NOMO-1 (cell line): Measurements from ENCODE around the gene NUP93.
"Not testable (repeated sequence)": the region's sequence is repeated elsewhere in the genome, so short reads cannot be mapped to it uniquely, and the experiment has no call there.

Experiments used
- DNase-seq, 2 experiments: peaks; one replicate each; lab custom pipeline; 2025; ENCODE audit not compliant: unreplicated experiment in 2 of 2; lab: John Stamatoyannopoulos, UW

The NUP93 gene

DNA sequence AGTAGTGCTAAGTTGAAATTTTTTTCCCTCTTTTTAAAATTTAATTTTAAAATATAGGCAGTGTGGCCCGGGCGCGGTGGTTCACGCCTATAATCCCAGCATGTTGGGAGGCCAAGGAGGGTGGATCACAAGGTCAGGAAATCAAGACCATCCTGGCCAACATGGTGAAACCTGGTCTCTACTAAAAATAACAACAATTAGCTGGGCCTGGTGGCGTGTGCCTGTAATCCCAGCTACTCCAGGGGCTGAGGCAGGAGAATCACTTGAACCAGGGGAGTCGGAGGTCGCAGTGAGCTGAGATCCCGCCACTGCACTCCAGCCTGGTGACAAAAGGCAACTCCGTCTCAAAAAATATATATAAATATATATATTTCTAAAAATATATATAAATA, 77.7 kb downstream of the NUP93 start:
- DNase-seq, result not testable (repeated sequence)

DNA sequence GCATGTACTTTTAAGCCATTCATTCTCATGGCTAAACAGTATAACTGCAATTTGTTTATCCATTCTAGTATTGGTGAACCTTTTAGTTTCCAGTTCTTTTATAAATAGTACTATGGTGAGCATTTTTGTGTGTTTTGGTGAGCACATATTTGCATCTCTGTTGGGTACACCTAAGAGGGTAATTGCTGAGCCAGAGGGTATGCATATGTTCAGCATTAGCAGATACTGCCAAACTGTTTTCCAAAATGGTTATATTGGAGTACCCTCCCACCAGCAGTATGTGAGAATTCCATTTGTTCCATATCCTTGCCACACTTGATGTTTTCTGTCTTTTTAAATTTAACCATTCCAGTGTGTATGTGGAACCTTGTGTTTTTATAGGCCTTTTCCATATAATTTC, 81.0 kb downstream of the NUP93 start:
- no peak for DNase-seq

DNA sequence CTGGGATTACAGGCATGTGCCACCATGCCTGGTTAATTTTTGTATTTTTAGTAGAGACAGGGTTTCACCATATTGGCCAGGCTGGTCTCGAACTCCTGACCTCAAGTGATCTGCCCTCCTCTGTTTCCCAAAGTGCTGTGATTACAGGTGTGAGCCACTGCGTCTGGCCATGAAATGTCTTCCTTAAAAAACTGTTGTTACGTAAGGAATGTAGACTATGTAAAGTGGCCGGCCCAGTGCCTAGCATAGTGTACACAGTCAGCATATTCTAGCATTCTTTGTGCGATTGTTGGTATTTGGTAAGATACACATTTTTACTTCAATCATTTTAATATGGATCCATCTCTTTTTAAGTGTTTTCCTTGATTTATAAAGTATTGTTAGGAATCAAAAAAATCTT, 81.7 kb downstream of the NUP93 start:
- not testable (repeated sequence) for DNase-seq

DNA sequence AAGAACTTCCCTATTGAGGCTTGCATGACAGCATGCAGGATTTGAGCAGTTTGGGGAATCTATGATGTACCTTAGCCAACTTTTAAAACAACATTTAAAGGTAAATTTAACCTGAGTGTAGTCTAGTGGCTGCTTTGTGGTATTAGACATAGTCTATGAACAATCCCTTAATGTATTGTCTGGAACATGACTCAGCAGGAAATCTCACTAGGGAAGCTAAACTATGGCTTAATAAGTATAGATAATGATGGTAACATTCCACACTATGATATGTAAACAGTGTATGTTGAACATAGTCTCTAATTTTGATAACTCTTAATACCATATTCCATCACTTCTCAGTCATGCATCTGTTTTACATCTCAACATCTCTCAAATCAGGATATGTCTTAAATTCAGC, 83.0 kb downstream of the NUP93 start:
- DNase-seq, result peak in 1 of 2 experiments; percentile 6

DNA sequence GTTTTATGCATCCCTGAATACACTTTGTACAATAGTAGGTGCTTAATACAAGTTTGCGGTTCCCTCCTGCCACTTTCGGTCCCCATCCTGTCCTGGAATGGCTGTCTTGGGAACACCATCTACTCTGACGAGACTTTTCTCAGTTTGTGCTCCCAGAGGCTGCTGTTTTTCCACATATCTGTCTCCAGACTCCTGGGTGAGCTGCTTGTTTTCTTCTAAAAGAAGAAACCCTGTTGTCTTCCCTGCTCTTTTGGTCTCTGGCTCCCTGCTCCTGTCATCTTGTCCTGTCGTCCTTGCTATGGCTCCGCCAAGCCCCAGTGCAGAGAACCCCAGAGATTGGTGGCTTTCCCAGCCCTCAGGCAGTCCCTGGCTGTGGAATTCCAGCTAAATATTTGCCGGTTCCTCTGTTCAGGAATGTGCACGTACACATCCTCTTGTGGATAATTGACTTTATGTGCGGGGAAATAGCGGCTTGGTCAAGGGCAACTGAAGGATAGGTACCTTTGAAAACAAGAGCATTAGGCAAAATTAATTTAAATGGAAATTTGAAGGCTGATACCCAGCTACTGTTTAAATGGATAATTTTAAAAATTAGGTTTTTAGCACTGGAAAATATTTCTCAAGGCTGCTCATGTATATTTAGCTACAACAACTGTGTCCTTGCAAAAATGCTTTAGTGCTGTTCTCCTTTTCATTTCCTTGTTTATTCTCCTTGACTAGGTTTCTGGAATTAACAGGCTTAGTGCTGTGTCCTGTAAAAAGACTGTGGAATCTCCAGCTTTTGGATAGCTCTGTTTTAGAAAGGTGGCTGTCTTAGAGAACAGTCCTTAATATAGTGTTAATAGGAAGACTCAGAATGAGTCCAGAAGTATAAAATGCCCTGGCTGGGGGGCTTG, 84.9 kb downstream of the NUP93 start:
- DNase-seq, result no peak

DNA sequence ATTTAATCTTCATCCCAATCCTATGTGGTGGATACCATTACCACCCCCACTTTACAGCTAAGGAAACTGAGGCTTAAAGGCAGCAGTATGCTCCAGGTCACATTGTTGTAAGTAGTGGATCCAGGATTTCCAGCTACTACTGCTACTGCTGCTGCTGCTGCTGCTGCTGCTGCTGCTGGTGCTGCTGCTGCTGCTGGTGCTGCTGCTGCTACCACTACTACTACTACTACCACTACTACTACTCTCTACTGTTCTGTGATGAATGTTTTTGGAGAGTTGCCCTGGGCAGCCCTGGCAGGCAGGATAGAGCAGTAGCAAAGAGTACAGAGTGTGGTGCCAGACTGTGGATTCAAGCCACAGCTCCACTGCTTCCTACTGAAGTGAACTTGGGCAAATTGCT, 85.8 kb downstream of the NUP93 start:
- no peak for DNase-seq

DNA sequence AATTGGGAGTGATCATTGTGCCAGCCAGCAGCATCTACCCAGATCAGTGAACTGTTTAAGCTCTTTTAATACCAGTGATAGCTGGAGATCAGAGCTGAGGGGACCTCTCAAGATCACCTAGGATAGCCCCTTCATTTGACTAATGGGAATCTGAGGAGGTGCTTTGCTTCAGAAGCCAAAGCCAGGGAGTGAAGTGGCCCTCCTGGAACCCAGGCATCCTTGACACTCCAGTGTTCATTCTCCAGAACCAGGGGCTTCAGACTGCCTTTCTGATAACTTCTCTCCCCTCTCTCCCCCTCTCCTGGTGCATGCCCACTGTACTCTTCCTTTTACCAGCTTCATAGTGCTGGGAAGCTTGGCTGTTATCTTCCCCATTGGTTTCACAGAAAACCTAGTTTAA, 87.1 kb downstream of the NUP93 start:
- DNase-seq, result no peak

DNA sequence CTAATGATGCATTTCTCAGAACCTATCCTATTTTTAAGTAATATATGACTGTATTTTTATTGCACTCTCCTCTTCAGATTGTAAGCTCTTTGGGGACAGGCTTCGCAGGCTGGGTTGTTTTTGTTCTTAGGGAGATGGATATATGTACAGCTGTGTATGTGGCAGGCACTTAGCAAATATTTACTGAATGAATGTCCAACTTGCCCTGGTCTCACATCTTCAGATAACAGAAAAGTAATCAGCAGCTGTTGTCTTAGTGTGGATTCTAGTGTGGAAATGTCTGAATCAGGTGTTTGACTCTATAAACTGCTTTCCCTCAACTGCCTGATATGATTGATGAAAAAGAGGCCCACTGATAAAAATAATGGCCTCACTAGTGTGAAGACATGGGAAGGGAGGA, 88.0 kb downstream of the NUP93 start:
- no peak for DNase-seq

DNA sequence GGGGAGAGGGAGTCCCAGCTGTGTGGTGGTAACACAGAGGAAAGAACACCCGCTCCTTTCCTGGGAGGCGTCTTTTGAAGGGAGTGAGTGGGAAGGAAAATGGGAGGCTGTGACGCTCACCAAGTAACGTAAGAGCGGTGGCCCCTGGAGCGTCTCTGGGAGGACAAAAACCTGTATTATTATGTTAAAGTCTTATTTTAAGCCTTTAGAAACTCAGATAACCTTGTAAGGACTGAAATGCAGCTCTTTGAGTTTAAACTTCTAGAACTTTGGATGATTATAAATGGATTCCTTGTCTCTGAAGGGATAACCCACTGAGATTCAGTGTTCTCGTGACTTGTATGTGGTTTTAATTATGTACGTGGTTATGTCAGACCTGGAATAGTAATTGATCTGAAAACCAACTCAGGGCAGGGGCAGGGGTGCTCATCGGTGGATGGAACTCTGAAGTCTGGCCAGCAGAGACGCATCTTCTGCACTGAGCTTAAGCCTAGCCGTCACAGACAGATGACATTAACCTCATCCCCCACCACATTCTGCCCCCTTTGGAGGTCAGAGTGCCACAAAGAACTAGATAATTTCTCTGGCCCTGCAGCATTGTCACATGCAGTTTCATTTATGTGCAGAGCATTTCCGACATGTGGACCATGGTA, 93.3 kb downstream of the NUP93 start:
- DNase-seq, result no peak

DNA sequence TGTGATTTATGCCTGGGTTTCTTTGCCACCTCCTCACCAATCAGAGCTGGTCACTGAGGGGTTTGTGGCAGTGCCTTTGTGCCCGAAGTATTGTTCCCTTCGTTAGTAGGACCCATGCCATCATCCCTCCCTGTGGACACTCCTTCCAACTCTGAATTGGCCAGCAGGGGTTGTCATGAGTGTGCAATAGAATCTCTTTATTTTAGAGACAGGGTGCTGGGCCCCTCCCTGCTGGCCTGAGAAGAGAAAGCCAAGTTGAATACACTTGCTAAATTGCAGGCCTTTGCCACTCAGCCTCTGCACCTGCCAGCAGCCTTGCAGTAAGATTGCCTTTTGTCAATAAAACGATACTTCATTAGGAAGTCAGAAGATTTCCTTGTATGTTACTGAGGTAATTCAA, 94.4 kb downstream of the NUP93 start:
- DNase-seq, result no peak

DNA sequence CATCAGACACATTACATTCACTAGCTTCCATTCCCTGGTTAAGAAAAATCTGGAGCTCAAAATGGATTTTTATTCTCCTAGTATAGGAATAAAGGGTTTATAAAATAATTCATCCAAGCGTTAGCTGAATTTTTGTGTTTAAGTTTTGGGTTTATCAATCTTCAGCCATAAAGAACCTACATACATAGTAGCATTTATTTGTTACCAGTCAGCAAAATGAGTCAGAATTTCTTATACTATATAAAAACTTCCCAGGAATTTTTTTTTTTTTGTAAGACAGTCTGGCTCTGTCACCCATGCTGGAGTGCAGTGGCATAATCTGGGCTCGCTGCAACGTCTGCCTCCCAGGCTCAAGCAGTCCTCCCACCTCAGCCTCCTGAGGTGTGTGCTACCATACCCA, 94.9 kb downstream of the NUP93 start:
- DNase-seq, result no peak

DNA sequence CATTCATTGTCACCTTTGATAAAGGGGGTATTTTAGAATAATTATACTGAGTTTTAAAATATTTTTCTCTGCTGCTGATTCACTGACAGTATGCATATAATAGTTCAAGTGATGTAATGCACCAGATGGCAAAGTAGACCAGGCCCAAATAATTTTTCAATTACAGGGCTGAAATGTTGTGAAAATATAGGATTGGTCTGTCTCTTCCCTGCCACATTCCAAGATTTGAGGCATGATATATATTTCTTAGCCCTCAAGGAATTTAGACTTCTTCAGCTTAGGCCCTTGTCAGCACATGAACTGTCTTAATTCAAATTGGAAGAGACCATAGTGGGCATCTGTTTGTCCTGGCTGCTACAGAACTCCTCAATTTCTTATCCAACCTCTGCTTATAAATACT, 95.9 kb downstream of the NUP93 start:
- DNase-seq, result no peak

DNA sequence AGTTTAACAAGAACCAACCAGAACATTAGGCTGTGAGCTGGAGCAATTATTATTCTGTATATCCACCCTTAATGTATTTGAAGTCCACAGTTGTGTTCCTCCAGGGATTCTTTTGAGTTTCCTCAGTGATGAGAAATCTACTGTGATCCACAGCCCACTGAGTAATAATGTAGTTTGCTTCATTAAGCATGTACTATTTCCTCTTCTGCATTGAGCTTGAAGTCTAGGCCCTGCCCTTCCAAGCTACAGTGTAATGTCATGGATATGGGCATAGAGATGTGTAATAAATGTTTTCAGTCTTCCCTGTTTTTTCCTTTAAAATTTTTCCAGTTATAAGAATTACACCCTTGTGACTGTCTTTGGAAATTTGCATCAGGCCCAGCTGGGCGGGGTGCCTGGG, 98.7 kb downstream of the NUP93 start:
- DNase-seq, result no peak

DNA sequence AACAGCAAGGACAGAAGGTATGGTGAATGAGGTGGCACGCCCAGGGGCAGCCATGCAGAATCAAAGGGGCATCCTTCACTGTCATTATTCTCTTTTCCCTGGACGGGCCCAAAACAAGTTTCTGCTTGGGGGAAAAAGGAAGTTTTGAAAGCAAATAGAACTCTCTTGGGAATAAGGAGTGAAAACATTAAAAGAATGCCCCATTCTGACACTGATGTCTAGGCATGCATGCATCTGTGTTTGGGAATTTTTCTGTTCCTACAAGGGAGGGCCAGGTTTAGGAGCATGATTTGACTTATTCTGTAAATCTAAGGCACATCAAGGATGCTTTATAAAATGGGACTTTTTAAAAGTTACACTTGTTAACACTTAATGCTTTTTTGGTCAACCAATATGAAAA, 100.7 kb downstream of the NUP93 start:
- no peak for DNase-seq

DNA sequence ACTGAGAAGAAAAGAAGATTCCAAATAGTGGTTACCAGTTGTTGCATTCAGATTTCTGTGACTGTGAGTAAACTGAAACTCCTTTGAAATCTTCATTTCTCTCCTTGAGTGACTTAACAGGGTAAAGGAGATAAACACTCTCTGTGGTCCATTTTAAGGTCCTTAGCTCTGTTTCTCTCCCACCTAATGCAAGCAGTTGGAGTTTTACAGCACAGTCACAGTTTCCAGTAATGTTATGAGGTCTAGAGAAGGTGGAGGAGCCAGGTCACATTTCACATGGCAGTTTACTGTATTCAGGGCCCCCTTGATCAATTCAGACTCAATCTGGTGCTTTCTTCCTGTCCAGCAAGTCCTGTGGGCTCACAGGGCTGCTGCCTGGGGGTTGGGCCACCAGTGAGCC, 102.8 kb downstream of the NUP93 start:
- no peak for DNase-seq

DNA sequence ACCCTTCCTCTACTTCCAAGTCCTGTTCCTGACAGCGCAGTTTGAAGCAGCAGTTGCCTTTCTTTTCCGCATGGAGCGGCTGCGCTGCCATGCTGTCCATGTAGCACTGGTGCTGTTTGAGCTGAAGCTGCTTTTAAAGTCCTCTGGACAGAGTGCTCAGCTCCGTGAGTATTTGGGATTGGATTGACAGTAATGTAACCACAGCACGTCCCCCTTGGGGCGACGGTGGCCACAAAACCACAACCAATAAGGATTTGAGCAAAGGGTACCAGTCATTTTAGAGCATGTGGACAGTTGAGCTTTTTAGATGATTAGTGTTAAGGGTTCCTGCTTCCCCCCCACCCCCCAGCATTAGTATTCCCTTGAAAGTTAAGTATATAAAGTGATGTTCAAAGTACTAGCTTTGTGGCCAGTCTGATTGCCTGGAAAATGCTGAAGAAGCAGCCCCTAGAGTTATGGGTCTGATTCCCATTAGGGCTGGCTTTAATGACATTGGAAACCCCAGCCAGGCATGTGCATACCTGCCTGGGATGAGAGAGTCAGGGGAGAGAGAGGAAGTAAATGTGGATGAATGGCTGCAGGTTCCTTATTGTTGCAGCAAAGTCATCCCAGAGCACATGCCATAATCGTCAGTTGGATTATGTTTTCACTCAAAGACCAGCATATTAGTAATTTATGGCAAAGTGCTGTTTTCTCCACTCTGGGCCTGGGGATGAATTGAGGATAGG, 103.5 kb downstream of the NUP93 start:
- no peak for DNase-seq

DNA sequence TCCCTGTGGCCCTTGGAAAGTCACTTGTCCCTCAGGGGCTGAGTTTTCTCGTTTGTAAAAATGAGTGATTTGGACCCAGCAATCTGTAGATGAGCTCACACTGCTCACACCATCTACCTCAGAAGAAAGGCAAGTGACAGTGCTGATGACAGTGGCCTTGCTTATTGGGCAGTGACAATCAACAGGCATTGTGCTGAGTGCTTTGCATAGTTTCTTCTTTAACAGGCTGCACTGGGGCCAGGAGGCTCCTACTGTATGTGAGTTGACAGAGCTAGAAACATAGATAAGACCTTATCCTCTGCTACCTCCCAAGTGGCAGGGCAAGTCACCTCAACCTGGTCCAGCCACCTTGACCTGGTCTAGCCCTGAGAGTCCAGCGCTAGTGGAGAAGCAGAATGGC, 105.4 kb downstream of the NUP93 start:
- no peak for DNase-seq

DNA sequence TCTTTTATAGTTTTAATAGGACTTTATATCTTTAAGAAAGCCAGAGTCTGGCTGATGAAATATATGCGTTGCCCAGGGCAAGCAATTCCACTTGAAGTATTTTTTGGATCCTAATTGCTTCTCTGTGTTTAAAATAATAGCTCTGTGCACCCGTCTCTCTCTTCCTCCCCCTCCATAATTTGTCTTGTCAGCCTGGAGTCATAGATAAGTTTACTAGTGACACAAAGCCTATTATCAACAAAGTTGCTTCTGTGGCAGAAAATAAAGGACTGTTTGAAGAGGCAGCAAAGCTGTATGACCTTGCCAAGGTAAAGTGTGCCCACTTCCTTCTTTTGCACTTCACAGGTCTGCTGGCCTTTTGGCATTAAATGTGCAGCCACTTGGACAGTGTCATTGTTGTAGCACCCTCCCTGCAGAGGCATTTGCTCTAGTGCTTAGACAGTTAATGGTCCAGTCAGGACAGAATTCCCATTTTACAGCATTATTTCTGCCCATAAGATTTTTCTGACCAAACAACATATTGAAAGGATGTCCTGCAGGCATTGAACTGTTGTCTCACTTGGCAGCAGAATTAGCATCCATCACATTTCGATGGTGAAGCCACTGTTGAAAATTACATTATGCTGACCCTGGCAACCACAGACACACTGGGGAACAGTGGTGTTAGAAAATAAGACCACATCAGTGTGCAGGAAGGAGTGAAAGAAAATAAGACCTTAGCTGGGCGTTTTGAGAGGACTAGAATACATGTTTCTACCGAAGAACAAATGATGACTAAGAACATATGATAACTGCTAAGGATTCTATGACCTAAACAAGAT, 106.7 kb downstream of the NUP93 start:
- DNase-seq, result no peak

DNA sequence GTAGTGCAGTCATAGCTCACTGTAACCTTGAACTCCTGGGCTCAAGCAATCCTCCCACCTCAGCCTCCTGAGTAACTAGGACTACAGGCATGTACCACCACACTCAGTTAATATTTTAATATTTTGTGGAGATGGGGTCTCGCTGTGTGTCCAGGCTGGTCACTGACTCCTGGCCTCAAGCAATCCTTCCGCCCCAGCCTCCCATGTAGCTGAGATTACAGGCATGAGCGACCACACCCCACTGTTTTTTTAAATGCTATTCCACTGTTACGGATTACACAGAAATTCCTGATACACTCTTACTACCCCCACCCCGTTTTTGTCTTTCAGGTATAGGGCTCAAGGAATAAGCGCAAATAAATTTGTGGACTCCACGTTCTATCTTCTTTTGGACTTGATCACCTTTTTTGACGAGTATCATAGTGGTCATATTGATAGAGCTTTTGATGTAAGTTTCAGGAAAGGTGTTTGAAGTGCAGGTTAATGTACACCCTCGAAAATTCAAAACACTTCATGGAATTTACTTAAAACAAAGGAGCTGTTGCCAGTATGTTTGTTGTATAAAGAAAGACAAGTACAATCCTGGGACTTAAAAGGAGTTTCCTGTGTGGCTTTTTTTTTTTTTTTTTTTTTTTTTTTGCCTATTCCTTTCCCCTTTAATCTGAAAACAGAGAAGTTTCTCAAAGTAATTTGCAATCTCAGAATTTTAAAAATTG, 108.9 kb downstream of the NUP93 start:
- no peak for DNase-seq

DNA sequence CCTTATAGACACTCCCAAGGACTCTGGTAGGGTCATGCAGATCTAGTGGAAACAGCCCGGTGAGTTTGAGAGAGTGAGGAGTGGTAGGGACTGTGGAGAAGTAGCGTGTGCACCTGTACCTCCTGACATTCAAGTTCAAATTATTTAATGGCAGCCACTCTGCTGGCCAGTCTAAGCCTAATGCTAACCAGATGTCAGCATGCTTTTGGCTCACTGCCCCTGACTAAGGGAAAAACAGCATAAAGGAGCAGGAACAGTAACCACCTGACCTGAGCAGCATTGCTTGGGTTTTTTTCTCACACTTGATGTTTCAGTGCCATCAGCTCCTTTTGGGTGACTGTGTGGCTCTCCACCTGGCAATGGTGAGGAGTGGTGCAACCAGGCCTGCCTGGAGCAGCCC, 111.3 kb downstream of the NUP93 start:
- DNase-seq, result no peak
